OCI-LY3 (cell line): ENCODE results near the gene ZBTB45.

Experiments
- H2AFZ ChIP-seq: fragments of 200-600, 300-600 bp; shearing (Covaris generic); 2 replicates; pipeline ENCODE4 v1.6.0; 2014; ENCODE audit warnings: antibody characterized with exemption, low read depth, low read length
- H3K27ac ChIP-seq: fragments of 200-600, 300-600 bp; sonication (generic); 2 replicates; pipeline ENCODE4 v1.5.1; 2014; ENCODE audit warnings: mild to moderate bottlenecking, low read length, moderate library complexity, mixed read lengths
- H3K27me3 ChIP-seq: fragments of 200-600, 300-600 bp; sonication (generic); 2 replicates; pipeline ENCODE4 v1.6.1; 2014; ENCODE audit warnings: low read depth, low read length, mixed read lengths
- H3K36me3 ChIP-seq: fragments of 200-600, 300-600 bp; sonication (generic); replicated peaks from 2 replicates; pipeline ENCODE3; 2014; ENCODE audit warnings: low read depth, low read length, mixed read lengths
- H3K4me1 ChIP-seq: fragments of 300-600, 200-600 bp; sonication (generic); 2 replicates; pipeline ENCODE4 v1.6.1; 2014; ENCODE audit warnings: low read length, mixed read lengths
- H3K4me2 ChIP-seq: fragments of 200-600, 300-600 bp; sonication (generic); 2 replicates; pipeline ENCODE4 v1.6.1; 2014; ENCODE audit warnings: low read length, mixed read lengths
- H3K4me3 ChIP-seq: fragments of 300-600, 200-600 bp; sonication (generic); 2 replicates; pipeline ENCODE4 v1.5.1; 2014; ENCODE audit warnings: antibody characterized with exemption, mild to moderate bottlenecking, low read length, moderate library complexity
- H3K79me2 ChIP-seq: fragments of 300-600, 200-600 bp; shearing (Covaris generic); 2 replicates; pipeline ENCODE4 v1.6.1; 2014; ENCODE audit warnings: mild to moderate bottlenecking, low read length, mixed read lengths
- H3K9ac ChIP-seq: fragments of 300-600, 200-600 bp; shearing (Covaris generic); 2 replicates; pipeline ENCODE4 v1.6.0; 2014; ENCODE audit warnings: mild to moderate bottlenecking, low read length, moderate library complexity
- H3K9me3 ChIP-seq: fragments of 200-600, 300-600 bp; shearing (Covaris generic); 2 replicates; pipeline ENCODE4 v1.6.1; 2014; ENCODE audit warnings: low read length, mixed read lengths; ENCODE audit not compliant: insufficient read depth
- H4K20me1 ChIP-seq: fragments of 200-600, 300-600 bp; sonication (generic); 2 replicates; pipeline ENCODE4 v1.6.1; 2016; ENCODE audit warnings: low read length, mixed read lengths; ENCODE audit not compliant: insufficient read depth
- EZH2phosphoT487 ChIP-seq: fragments of 200-600 bp; shearing (Covaris generic); IDR thresholded peaks from 2 replicates; pipeline ENCODE4 v1.6.1; 2018; ENCODE audit warnings: antibody characterized with exemption, mixed run types, low read depth
- TF ChIP-seq, protein P1 (sequence below): fragments of 200-600, 300-600 bp; sonication (generic); IDR thresholded peaks from 2 replicates; pipeline ENCODE4 v1.5.1; 2014; ENCODE audit warnings: antibody characterized with exemption, low read length, low read depth

ZBTB45 gene

GRCh38 chr19:58553799-58554493, 34.3 kb upstream of the ZBTB45 start:
- Histone ChIP-seq H4K20me1 (peaks cover 21% of the 10 kb centered on the region), H3K9me3 (no peaks in the 10 kb centered on the region), H3K4me3 (peak overlapping the region; percentile 84), H3K27me3 (no peaks in the 10 kb centered on the region), H3K4me1 (peaks cover 23% of the 10 kb centered on the region), H3K9ac (peak overlapping the region; percentile 80), H3K36me3 (peaks cover 53% of the 10 kb centered on the region), H3K27ac (peak overlapping the region; percentile 82), H2AFZ (no peak overlapping the region), H3K79me2 (peaks cover 66% of the 10 kb centered on the region), H3K4me2 (peak overlapping the region; percentile 85)
- TF ChIP-seq, protein P1, sequence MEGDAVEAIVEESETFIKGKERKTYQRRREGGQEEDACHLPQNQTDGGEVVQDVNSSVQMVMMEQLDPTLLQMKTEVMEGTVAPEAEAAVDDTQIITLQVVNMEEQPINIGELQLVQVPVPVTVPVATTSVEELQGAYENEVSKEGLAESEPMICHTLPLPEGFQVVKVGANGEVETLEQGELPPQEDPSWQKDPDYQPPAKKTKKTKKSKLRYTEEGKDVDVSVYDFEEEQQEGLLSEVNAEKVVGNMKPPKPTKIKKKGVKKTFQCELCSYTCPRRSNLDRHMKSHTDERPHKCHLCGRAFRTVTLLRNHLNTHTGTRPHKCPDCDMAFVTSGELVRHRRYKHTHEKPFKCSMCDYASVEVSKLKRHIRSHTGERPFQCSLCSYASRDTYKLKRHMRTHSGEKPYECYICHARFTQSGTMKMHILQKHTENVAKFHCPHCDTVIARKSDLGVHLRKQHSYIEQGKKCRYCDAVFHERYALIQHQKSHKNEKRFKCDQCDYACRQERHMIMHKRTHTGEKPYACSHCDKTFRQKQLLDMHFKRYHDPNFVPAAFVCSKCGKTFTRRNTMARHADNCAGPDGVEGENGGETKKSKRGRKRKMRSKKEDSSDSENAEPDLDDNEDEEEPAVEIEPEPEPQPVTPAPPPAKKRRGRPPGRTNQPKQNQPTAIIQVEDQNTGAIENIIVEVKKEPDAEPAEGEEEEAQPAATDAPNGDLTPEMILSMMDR: no peak
- no peak for TF ChIP-seq EZH2phosphoT487

DNA sequence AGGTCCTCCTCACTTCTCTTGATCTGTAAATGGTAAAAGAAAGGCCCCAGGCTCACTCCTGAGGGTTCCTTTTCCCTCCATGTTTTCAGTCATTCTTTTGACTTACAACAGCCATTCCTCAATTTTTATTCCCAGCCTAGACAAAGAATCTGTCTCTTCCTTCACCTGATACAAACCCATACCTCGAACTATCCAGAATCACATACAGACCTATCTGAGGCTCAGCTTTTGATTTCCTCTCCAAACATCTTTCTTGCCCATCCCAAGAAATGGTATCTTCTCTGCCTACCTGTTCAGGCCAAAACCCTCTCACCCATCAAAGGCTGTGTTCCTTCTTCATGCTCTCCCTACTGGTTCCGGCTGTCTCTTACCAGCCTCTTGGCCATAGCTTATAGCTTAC, 33.0 kb upstream of the ZBTB45 start:
- no peak overlapping the region for H3K9ac ChIP-seq
- H4K20me1 ChIP-seq: peaks cover 29% of the 10 kb centered on the region
- TF ChIP-seq, protein P1: no peak
- TF ChIP-seq EZH2phosphoT487: no peak
- H3K27ac ChIP-seq: no peak overlapping the region
- peaks cover 23% of the 10 kb centered on the region for H3K4me1 ChIP-seq
- H3K4me3 ChIP-seq: no peak overlapping the region
- no peak overlapping the region for H3K4me2 ChIP-seq
- no peaks in the 10 kb centered on the region for H3K9me3 ChIP-seq
- H3K27me3 ChIP-seq: no peaks in the 10 kb centered on the region
- peaks cover 66% of the 10 kb centered on the region for H3K36me3 ChIP-seq
- H3K79me2 ChIP-seq: peaks cover 73% of the 10 kb centered on the region
- H2AFZ ChIP-seq: no peak overlapping the region

- Histone ChIP-seq H3K79me2 (peaks cover 73% of the 10 kb centered on the region), H4K20me1 (peaks cover 37% of the 10 kb centered on the region), H3K27ac (no peak overlapping the region), H3K9me3 (no peaks in the 10 kb centered on the region), H3K4me3 (no peak overlapping the region), H2AFZ (no peak overlapping the region), H3K9ac (no peak overlapping the region), H3K4me2 (no peak overlapping the region), H3K27me3 (no peaks in the 10 kb centered on the region), H3K4me1 (peaks cover 18% of the 10 kb centered on the region), H3K36me3 (peaks cover 74% of the 10 kb centered on the region)
- TF ChIP-seq, protein P1: no peak
- TF ChIP-seq EZH2phosphoT487: no peak
Measured at GRCh38 chr19:58551577-58552471, 32.2 kb upstream of the ZBTB45 start.

GRCh38 chr19:58551123-58551497, 31.5 kb upstream of the ZBTB45 start:
- no peak for TF ChIP-seq EZH2phosphoT487
- TF ChIP-seq, protein P1: no peak
- H2AFZ ChIP-seq: no peak overlapping the region
- no peaks in the 10 kb centered on the region for H3K27me3 ChIP-seq
- H3K4me3 ChIP-seq: no peak overlapping the region
- peaks cover 44% of the 10 kb centered on the region for H4K20me1 ChIP-seq
- H3K9me3 ChIP-seq: no peaks in the 10 kb centered on the region
- H3K9ac ChIP-seq: no peak overlapping the region
- H3K27ac ChIP-seq: no peak overlapping the region
- peaks cover 77% of the 10 kb centered on the region for H3K36me3 ChIP-seq
- peaks cover 23% of the 10 kb centered on the region for H3K4me1 ChIP-seq
- H3K79me2 ChIP-seq: peaks cover 73% of the 10 kb centered on the region
- no peak overlapping the region for H3K4me2 ChIP-seq
